B cell (primary cell): ENCODE results near the gene BAHCC1.

Experiments
- CTCF ChIP-seq: fragments of 200-600 bp; IDR thresholded peaks from one replicate; pipeline ENCODE4 v1.8.0; 2022; ENCODE audit warnings: antibody characterized with exemption, mild to moderate bottlenecking
- EZH2 ChIP-seq: IDR thresholded peaks from 2 replicates; pipeline ENCODE4 v1.6.1; 2012; ENCODE audit warnings: borderline replicate concordance, low read depth, mild to moderate bottlenecking, moderate library complexity, low read length; ENCODE audit not compliant: insufficient read depth, poor library complexity, severe bottlenecking

- TF ChIP-seq CTCF (no peak), EZH2 (no peak)
Observed at GRCh38 chr17:81412490-81413093, 17.3 kb downstream of the BAHCC1 start.
